Spleen (tissue), 11 donors: ENCODE measurements around the gene PRR22. TPM values are rescaled to one million over a fixed set of nuclear protein-coding genes. Genes with fewer than 3 reads are reported as not detected.

Experiments
- DNase-seq: peaks from one replicate; pipeline ENCODE4 v3.0.0-alpha.2; 2020
- H3K27ac ChIP-seq, 8 donors: fragments of 200-600 bp; sonication (generic) in 7 of 8; 1 replicate in 4 of 8; 2 replicates in 4 of 8; pipeline versions ENCODE4 v1.5.0 to v1.8.0; 2016 to 2021; ENCODE audit warnings: inconsistent platforms in 4 of 8, mild to moderate bottlenecking in 4 of 8, moderate library complexity in 1 of 8
- H3K27me3 ChIP-seq, 7 donors: fragments of 200-600 bp; sonication (generic) in 6 of 7; replicated peaks in 1 of 7; 1 replicate in 4 of 7; 2 replicates in 3 of 7; pipeline versions ENCODE4 v1.5.0 to v1.8.0; 2016 to 2021; ENCODE audit warnings: inconsistent platforms in 3 of 7, mild to moderate bottlenecking in 1 of 7
- H3K36me3 ChIP-seq, 6 donors: fragments of 200-600 bp; sonication (generic) in 5 of 6; 1 replicate in 4 of 6; 2 replicates in 2 of 6; pipeline versions ENCODE4 v1.5.0 to v1.8.0; 2016 to 2021; ENCODE audit warnings: inconsistent platforms in 2 of 6
- H3K4me1 ChIP-seq, 6 donors: fragments of 200-600 bp; sonication (generic) in 5 of 6; 1 replicate in 3 of 6; 2 replicates in 3 of 6; pipeline versions ENCODE4 v1.5.0 to v1.8.0; 2016 to 2021; ENCODE audit warnings: inconsistent platforms in 3 of 6
- H3K4me3 ChIP-seq, 8 donors: fragments of 200-600 bp; sonication (generic) in 7 of 8; 1 replicate in 4 of 8; 2 replicates in 4 of 8; pipeline versions ENCODE4 v1.5.0 to v1.8.0; 2016 to 2021; ENCODE audit warnings: inconsistent platforms in 4 of 8, mild to moderate bottlenecking in 4 of 8, moderate library complexity in 2 of 8
- H3K9me3 ChIP-seq, 8 donors: fragments of 200-600 bp; sonication (generic) in 7 of 8; 1 replicate in 4 of 8; 2 replicates in 4 of 8; pipeline versions ENCODE4 v1.5.0 to v1.8.0; 2016 to 2021; ENCODE audit warnings: inconsistent platforms in 4 of 8
- CTCF ChIP-seq, 11 experiments: fragments of 200-600 bp in 7 of 11; fragments of 450-650 bp in 4 of 11; sonication (generic) in 4 of 11; IDR thresholded peaks in 8 of 11; conservative IDR thresholded peaks in 3 of 11; 1 replicate in 7 of 11; 2 replicates in 4 of 11; pipeline versions ENCODE4 v1.4.0 to v1.8.0; 2016 to 2021; ENCODE audit warnings: antibody characterized with exemption in 11 of 11, inconsistent platforms in 4 of 11, mild to moderate bottlenecking in 1 of 11
- POLR2A ChIP-seq, 3 donors: fragments of 450-650 bp; IDR thresholded peaks; one replicate each; pipeline ENCODE4 v1.5.1; 2017; ENCODE audit warnings: antibody characterized with exemption in 3 of 3, mild to moderate bottlenecking in 1 of 3
- POLR2AphosphoS5 ChIP-seq, 3 donors: sonication (generic); formaldehyde crosslinking; IDR thresholded peaks; one replicate each; pipeline ENCODE4 v1.5.1; 2017; ENCODE audit warnings: antibody characterized with exemption in 3 of 3
- WGBS, 5 donors: extraction: QIAGEN DNeasy Blood & Tissue Kit in 3 of 5; methylation state at CpG; one replicate each; pipeline versions ENCODE4 v1.1.5 to v1.1.7; 2013 to 2018; 5-methylcytosine and 5-hydroxymethylcytosine counted together
- intact Hi-C: fragments of 100-400 bp; cut with DNase I; formaldehyde crosslinking; loops from one replicate; pipeline ENCODE4 v1.15.0; 2023; ENCODE audit warnings: low total_unique reads
- polyA plus RNA-seq, 3 donors: library from polyadenylated mRNA; stranded (reverse); fragments of 200-250 nt; gene quantifications; one replicate each; pipeline ENCODE4 v1.2.1, GENCODE V29; 2013
- total RNA-seq, 7 donors: library from RNA; depleted of rRNA in 3 of 7; stranded (reverse); fragments of >200 nt in 3 of 7; fragmentation: NEBNext Ultra II Directional in 4 of 7; extraction: Animal tissue kit (Norgen Biotek cat#: 25700) in 4 of 7; gene quantifications; one replicate each; pipeline versions ENCODE4 v1.1.0 to v1.2.1, GENCODE V29; 2016 to 2021
- donor health status: healthy with polysubstance abuse.
- donor health status: DM: no; HTN: no; CAD: no; lungs with moderate emphysema.
- donor health status: DM: no; HTN: no; CAD: no.
- donor health status: Bipolar disorder and iron deficiency.
- donor health status: healthy.
- donor health status: DM: no; HTN: no; CAD: no.
- donor health status: DM: yes; HTN: yes; CAD: no.

PRR22 gene
- total and polyA plus RNA-seq, 10 donors = 1.4 to 11.4 (median 4.3) TPM

- intact Hi-C loops = no loop called here
These were observed 13.7 kb upstream of the PRR22 start for GRCh38 chr19:5798244-5798643.

GRCh38 chr19:5795382-5795919 is 10.9 kb upstream of the PRR22 start:
- H3K27me3 ChIP-seq = peaks cover 0 to 32% (median 2%) of the 10 kb centered on the region in 7 donors
- DNase-seq = no peak
- H3K4me3 ChIP-seq = no peak overlapping the region
- intact Hi-C loops = no loop called here
- H3K9me3 ChIP-seq = peaks cover 0 to 3% (median 0%) of the 10 kb centered on the region in 8 donors
- TF ChIP-seq POLR2A (IDR thresholded peaks at IDR 0.05) = no peak
- no peak for TF ChIP-seq POLR2AphosphoS5 (IDR thresholded peaks at IDR 0.05)
- no peak for TF ChIP-seq CTCF (IDR thresholded peaks at IDR 0.05 in 8 of 11, conservative IDR thresholded peaks at IDR 0.05 in 3 of 11)
- WGBS, 5 donors = 87 to 95% (median 92%) methylated on average over 7 of the region's 7 CpGs
- no peak overlapping the region for H3K27ac ChIP-seq
- H3K36me3 ChIP-seq = no peaks in the 10 kb centered on the region
- peaks cover 0 to 36% (median 4%) of the 10 kb centered on the region in 6 donors for H3K4me1 ChIP-seq

More at GRCh38 chr19:5798244-5798643, 13.7 kb upstream of the PRR22 start:
- no peak for DNase-seq
- Histone ChIP-seq H3K36me3 (no peaks in the 10 kb centered on the region), H3K4me1 (peaks cover 0 to 55% (median 11%) of the 10 kb centered on the region in 6 donors), H3K27ac (no peak overlapping the region), H3K9me3 (no peaks in the 10 kb centered on the region), H3K27me3 (peaks cover 0 to 60% (median 28%) of the 10 kb centered on the region in 7 donors), H3K4me3 (no peak overlapping the region)
- WGBS, 5 donors = 81 to 86% (median 84%) methylated on average over 8 of the region's 8 CpGs
- TF ChIP-seq POLR2A (IDR thresholded peaks at IDR 0.05) = no peak
- no peak for TF ChIP-seq CTCF (IDR thresholded peaks at IDR 0.05 in 8 of 11, conservative IDR thresholded peaks at IDR 0.05 in 3 of 11)
- no peak for TF ChIP-seq POLR2AphosphoS5 (IDR thresholded peaks at IDR 0.05)

DNA sequence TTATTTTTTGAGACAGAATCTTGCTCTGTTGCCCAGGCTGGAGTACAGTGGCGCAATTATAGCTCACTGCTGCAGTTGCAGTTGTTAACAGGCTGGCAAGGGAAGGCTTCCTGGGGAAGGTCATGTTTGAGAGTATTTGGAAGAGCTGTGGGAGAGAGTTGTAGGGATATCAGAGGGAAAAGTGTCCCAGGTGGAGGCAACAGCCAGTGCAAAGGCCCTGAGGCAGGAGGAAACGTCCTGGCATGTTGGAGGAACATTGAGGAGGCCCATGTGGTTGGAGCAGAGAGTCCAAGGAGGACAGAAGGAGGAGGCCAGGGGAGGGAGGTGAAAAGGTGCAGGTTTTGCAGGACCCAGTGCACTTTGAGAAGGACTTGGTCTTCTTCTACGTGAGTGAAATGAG is 8.6 kb upstream of the PRR22 start:
- intact Hi-C loops = no loop called here
- 85 to 93% (median 86%) methylated on average over 3 of the region's 3 CpGs for WGBS, 5 donors
- Histone ChIP-seq H3K36me3 (peaks cover 3 to 21% (median 19%) of the 10 kb centered on the region in 6 donors), H3K4me1 (peaks cover 6 to 23% (median 11%) of the 10 kb centered on the region in 6 donors), H3K27ac (no peak overlapping the region), H3K4me3 (no peak overlapping the region), H3K27me3 (peaks cover 0 to 9% (median 0%) of the 10 kb centered on the region in 7 donors), H3K9me3 (peaks cover 0 to 3% (median 0%) of the 10 kb centered on the region in 8 donors)
- DNase-seq = no peak
- TF ChIP-seq CTCF (IDR thresholded peaks at IDR 0.05 in 8 of 11, conservative IDR thresholded peaks at IDR 0.05 in 3 of 11) (no peak), POLR2AphosphoS5 (IDR thresholded peaks at IDR 0.05) (no peak), POLR2A (IDR thresholded peaks at IDR 0.05) (no peak)

DNA sequence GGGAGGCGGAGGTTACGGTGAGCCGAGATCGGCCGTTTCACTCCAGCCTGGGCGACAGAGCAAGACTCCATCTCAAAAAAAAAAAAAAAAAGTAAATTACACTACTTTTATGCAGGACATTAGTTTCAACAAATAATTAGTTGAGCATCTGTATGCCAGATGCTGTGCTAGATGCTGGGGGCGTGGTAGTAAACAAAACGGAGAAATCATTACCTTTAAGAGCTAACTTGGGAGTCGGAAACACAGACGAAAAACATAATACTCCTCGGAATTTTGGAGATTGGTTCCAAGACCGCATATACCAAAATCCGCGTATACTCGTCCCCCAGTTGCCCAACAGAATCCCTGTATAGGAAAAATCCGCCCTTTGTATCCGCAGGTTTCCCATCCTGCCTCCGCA is 7.7 kb upstream of the PRR22 start:
- TF ChIP-seq POLR2A (IDR thresholded peaks at IDR 0.05) (no peak), CTCF (IDR thresholded peaks at IDR 0.05 in 8 of 11, conservative IDR thresholded peaks at IDR 0.05 in 3 of 11) (no peak), POLR2AphosphoS5 (IDR thresholded peaks at IDR 0.05) (no peak)
- Histone ChIP-seq H3K9me3 (peaks cover 0 to 3% (median 0%) of the 10 kb centered on the region in 8 donors), H3K27me3 (no peaks in the 10 kb centered on the region), H3K4me3 (no peak overlapping the region), H3K36me3 (peaks cover 3 to 30% (median 28%) of the 10 kb centered on the region in 6 donors), H3K27ac (no peak overlapping the region), H3K4me1 (peaks cover 6 to 23% (median 11%) of the 10 kb centered on the region in 6 donors)
- DNase-seq = no peak
- WGBS, 5 donors = 93 to 97% (median 94%) methylated on average over 18 of the region's 18 CpGs
- intact Hi-C loops = no loop called here
